HG02884 (cell line): Measurements from ENCODE around the gene UBE3D.
"Not testable (repeated sequence)": the region's sequence is repeated elsewhere in the genome, so short reads cannot be mapped to it uniquely, and the experiment has no call there.

Experiments
- ATAC-seq: cut with Tn5 transposase; IDR thresholded peaks from one replicate; pipeline ENCODE4 v1.9.1; 2021; ENCODE audit warnings: mild to moderate bottlenecking, moderate library complexity; ENCODE audit not compliant: unreplicated experiment

Gene UBE3D

DNA sequence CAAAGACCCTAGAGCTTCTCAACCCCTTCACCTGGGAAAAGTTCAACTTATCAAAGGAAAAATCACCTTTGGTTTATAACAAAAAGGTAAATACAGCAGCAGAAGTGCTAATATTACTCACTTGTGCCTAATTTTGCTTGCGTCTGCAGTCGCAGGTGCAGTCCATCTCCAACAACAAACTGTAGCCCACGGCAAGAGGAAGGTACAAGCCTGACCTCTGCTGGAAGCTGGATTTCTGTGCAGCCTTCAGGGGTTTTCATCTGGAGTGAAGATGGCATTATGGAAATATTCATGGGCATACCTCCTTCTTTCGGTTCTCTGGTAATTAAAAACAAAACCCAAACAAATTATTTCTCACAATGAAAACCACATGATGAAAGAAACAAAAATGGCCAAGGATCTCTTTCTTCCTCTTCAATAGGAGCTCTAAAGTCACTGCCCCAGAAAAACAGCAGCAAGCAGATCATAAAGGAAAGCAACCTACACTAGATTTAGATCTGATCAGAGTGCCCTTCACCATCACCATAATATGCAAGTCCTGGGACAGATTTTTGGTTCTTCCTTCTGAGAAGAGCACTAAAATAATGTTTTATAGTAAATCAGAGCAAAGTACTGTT lies 7.8 kb downstream of the UBE3D start:
- peak; percentile 91 for ATAC-seq

DNA sequence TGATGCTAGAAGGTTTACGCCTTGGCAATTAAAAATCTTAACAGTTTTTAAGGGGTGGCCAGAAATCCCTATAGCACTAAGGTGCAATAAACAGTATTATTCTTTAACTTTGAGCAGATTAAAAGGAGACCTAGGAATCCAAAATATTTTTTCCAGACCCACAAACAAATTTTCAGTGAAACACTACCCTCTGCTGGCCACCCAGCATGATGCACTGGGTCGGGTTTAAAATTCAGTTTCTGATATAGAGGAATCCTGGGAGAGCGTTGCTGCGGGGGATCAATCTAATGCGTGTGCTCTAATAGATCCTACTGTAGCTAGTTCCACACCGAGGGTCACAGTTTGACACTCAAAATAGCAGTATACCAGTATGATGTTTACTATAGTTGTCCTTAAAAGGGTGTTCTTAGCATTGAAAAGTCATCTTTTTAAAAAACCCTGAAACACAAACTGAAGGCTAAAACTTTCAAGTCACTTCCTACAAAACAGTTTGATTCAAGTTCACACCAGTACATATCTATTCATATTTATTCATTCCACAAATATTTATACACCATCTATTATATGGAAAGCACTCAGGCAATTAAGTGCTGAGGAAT lies 10.2 kb downstream of the UBE3D start:
- ATAC-seq = no peak

DNA sequence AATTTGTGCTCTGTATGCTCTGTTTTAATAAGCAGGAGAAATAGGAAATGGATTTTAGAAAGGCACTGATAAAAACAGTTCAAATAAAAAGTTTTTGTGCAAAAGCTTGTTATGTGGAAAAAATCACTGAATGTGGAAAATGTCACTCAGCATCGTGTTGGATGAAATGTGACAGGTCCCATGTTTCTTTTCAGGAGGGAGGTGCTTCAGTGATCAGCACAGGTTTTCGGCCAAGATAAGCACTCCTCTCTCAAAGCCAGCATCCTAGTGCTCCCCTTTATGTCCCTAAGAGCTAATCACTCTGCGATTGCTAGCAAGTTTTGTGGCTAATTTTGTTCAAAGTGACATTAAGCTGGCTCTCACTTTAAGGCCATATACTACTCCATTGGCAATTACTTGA lies 12.0 kb downstream of the UBE3D start:
- no peak for ATAC-seq

DNA sequence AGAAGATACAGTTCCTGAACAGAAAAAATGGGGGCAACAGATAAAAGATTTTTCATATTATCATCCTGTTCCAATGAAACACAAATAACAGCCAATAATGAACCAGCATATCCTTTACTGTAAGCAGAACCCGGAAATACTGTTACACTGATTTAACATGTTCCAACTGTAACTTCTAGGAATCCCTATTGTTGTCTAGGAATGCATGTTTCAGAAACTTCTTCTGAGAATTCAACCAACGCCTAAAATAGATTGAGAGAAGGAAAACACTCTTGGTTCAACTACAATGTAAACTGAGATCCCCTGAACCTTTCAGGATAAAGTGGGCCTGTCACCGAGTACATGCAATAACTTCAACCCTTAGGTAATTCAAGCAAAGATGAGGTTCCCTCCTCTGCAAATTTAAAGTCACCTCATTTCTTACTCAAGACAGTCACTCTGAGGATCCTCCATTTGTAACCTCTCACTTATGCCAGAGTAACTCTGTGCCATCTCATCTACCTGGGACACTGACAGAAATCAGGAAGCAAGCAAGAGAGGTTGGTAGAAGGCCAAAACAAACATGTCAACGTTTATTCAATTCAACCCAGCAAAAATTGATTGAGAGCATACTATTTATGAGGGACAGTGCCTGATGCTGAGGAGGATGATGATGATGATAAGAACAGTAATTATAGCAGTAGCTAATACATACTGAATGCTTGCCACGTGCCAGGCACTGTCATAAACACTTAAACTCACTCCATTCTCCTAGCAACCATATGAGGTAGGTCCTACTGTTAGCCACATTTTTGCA lies 14.1 kb downstream of the UBE3D start:
- no peak for ATAC-seq

DNA sequence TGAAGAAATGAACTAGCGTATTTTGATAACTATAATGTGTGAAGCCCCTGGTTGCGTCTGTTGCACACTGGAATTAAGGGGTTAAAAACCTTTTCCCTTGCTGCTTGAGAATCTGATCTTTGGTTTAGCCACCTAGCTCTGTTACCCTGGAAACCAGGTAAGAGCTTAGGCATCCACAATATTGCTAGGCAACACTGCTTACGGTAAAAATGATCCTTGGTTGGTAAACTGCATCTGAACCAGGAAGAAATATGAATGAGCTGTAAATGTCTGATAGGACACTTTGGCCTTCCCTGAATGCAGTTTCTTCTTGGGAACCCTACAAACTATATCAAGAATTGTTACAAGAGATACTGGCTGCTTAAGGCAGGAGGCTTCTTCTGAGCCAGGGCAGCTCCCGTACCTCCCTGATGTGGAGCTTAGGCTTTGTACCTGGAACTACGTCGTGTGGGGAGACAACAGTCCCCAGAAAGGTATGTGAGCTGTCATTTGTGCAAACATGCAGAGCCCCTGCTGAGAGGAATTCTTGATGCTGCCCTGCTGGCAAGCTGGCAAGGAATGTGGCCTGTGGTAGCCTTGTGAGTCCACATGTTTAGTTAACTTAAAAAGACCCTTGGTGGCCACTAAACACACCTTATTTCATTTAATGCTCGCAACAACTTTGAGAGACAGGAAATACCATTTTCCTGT lies 18.4 kb downstream of the UBE3D start:
- ATAC-seq = no peak

DNA sequence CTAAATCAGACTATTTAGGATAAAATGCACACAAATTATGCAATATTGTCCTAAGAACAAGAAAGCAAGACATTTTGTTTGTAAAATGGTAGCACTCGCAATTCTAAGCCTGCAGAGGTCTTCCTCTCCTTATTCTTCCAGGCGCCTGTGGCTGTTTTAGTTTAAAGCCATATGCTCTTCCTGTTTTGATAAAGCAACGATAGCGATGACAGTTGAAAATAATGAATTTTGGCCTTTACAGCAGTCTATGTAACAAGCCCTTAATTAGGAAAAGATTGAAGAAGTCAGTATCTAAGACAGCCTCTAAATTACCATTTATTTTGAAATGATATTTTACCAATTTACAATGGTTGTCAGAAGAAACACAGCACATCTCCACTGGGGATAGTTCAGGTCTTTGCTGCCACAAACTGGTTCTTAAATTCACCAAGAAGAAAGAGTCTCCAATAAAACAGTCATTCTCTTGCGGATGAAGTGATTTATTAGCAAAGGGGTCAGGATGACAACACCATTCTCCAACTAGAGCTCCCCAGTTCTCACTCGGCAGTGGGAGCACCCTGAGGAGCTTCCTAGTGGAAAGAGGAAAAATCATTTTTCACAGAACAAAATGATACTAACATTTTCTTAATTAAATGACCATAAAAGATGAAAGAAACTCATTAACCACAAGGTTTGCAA lies 21.4 kb downstream of the UBE3D start:
- ATAC-seq = no peak

DNA sequence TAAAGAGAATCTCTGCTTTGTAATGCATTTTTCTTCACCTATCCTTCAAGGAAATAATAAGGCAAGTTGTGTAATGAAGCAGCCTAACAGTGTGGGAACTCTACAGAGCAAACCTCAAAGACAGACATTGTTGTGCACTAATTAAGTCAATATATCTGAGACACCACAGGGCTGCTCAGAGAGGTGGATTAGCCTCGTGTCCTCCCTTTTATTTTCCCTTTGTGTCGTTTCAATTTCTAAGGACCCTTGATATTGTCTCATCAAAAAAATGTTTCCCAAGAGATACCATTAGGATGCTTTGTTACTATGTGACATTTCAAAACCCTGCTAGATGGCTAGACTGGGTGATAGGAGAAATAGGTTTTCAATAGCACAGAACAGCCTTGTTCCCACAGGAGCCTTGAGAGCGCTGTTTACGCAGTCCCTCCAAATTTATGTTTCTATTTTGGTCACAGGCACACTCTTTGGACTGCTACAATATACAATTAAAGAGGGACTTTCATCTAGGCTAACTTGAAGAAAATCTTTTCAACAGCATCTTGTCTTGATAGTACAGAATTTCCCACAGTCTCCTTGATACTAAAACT lies 23.1 kb downstream of the UBE3D start:
- ATAC-seq = no peak

DNA sequence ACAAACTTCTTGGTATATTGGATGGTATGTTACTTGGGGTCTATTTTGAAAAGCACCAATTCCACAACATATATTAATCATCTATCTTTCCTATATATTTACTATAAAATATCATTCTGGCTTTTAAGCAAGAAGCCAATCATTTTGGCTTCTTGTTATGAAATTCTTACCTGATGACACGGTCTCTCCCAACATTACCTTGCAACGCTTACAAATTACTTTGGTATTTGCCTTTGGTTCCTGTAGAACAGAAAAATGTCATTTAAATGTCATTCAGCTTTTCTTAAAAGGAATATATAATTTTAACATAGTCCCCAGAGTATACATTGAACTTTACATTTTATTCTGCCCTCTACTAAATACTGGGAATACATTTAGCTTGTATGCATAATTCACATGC lies 27.4 kb downstream of the UBE3D start:
- ATAC-seq = no peak

DNA sequence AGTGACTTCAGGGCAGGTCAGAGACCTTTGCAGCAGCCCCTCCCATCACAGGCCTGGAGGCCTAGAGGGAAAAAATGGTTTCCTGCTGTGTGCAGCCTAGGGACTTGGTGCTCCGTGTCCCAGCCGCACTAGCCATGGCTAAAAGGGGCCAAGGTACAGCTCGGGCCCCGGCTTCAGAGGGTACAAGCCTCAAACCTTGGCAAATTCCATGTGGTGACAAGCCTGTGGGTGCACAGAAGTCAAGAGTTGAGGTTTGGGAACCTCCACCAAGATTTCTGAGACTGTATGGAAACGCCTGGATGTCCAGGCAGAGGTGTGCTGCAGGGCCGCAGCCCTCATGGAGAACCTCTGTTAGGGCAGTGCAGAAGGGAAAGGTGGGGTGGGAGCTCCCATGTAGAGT lies 34.0 kb downstream of the UBE3D start:
- ATAC-seq = no peak

DNA sequence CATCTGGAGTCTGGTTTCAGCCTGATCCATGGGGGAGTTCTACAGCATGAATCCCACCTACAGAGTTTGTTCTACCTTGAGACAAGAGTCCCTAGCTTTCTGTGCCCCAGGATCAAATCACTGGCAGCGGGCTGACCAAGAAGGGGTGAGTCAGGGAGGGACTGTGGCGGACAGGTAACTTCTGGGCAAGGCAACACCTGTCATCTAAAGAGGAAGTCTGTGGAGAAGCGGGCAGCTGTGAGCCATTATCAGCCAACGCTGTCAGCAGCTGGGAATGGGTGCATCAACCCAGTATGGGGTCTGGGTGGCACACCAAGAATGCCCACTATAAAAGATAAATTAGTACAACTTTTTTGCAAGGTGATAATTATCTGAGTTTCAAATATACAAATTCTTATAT lies 45.9 kb downstream of the UBE3D start:
- ATAC-seq = no peak

DNA sequence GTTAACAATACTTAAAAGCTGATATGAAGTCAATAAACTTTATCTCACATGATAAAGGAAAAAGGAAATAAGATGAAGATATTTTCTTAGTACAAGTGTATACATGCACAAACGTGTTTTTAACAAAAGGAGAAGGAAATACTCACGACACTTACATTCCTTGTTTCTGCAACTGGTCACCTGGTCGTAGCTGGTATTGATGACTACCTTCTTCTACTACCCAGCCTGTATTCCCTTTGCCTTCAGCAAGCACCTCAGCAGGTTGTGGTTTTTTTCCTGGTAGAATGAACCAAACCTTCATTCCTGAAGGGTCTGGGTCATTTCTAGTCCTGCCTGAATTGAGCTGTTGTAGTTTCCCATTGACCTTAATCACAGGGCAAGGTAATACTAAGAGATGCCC lies 54.5 kb downstream of the UBE3D start:
- ATAC-seq = not testable (repeated sequence)

DNA sequence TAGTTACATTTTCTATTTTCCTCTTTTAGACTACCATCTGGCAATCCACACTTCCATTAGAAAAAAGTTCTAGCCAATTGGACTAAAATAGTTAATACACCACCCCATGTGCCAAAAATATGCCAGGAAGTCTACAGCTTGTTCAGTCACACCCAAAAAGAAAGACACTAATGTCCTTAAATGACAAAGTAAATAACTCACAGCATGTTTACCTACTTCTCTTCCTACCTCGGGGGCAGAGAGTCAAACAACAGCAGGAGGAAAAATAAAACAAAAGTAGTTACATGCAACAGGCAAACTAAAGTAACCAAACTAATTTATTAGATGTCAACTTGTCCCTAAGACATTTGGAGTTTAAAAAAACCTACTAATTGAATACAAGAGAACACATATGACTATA lies 57.0 kb downstream of the UBE3D start:
- no peak for ATAC-seq

DNA sequence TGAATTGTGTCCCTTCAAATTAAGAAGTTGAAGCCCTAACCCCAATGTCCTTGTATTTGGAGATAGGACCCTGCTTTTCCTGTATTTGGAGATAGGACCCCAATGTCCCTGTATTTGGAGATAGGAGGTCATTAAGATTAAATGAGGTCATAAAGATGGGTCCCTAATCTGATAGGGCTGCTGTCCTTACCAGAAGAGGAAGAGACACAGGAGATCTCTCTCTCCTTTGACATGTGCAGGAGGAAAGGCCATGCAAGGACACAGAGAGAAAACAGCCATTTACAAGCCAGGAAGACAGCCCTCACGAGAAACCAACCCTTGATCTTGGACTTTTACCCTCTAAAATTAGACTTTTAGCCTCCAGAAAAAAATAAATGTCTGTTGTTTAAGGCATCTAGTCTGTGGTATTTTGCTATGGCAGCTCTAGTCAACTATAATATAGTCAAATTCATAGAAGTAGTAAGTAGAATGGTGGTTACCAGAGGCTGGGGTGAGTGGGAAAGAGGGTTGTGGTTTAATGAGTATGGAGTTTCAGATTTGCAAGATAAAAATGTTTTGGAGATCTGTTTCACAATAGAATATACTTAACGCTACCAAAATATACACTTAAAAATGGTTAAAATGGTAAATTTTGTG lies 59.3 kb downstream of the UBE3D start:
- no peak for ATAC-seq

DNA sequence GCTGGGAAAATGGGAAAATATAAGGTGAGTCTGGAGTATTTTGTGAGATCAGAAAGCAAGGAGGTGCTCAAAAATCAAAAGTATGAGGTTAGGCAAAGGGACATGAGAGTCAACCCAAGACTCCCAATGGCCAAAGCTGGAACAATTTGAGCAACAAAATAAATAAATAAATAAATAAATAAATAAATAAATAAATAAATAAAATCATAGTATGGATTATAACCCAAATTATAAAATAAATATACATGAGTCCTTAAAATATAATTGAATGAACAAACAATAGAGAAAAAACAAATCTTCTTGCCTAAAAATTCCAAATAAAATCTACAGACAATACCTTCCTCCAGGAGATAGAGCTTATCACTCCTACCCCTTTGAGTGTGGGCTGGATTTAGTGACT lies 69.5 kb downstream of the UBE3D start:
- no peak for ATAC-seq

DNA sequence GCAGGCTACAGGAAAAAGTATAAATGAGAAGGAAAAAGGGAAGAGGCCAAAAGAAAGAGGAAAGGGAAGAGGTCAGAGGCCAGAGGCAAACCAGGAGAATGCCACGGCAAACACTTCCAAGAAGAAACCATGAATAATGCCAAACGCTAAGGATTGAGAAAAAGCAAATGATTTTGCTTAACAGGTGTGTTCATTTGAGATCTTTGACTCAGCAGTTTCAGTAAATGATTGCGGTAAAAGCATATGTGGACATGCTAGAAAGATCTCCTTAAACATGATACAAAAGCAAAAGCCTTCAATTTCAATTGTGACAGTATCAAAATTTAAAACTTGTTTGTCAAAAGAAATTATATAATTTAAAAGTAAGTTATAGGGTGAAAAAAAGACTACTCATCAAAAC lies 70.6 kb downstream of the UBE3D start:
- ATAC-seq = no peak

DNA sequence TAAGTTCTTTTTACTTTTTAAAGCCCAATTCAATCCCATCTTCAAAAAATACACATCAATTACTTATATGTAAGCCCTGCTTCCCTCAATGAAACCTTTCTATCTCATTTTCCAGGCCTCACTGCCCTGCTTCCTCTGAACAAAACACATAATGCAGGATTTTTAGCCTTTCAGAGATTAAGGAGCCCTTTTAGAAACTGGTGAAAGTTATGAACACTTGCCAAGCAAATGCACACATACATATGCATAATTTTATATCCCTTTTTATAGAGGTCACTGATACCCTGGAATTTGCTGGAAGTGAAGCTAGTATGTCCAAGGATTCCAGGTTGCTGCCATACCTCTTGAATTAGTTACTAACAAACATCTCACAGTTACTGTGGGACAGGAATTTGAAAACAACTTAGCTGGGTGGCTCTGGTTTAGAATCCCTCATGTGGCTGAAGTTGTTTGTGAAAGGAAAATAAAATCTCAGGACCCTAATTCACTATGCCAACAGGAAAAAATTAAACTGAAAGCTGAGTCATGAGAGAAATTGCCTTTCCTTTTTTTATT lies 75.8 kb downstream of the UBE3D start:
- no peak for ATAC-seq

DNA sequence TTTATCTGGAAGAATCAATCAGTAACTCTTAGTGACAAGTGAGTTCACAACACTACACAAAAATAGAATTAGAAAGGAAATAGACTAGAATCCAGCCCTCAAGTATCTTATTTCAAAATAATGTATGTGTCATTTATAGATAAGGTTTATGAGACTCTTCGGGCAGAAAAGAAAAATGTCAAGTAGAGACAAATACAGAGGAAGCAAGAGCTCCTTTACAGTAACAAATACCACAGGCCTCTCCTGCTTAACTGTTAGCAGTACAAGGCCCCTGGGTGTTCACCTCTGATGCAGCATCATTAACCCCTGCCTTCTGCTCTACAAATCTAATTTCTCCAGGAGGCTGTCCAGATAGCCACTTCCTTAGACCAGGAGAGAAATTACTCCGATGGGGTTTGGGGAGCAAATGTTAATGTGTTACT lies 76.7 kb downstream of the UBE3D start:
- ATAC-seq = no peak

DNA sequence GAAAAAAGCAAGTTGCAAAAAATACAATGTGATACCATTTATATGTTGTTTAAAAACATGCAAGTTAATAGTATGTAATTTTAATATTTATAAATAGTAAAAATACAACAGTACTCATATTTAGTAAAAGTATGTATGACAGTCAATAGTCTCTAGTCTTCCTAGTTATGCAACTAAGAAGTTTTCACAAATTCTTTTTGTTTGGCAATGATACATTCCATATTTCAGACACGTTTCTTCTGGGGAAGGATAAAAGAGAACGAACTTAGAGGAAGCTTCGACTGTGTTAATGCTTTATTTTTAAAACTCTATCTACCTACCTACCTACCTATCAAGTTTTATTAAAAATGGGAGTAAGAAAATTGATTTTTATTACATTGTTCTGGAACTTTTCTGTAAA lies 77.7 kb downstream of the UBE3D start:
- no peak for ATAC-seq

DNA sequence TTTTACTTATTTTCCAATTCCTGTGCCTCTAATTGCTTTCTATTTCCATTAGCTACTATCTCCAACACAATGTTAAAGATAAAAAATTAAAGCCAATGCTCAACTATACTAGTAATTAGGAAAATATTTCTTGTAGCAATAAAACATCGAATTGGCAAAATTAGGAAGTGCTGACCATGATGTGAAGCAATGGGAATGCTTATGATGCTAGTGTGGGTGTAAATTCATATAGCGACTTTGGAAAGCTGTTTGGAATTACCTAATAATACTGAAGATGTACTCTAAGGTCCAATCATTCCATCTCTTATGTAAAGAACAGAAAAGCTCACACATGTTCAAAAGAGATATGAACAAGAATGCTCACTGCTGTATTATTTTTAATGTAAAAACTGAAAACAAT lies 78.2 kb downstream of the UBE3D start:
- no peak for ATAC-seq

DNA sequence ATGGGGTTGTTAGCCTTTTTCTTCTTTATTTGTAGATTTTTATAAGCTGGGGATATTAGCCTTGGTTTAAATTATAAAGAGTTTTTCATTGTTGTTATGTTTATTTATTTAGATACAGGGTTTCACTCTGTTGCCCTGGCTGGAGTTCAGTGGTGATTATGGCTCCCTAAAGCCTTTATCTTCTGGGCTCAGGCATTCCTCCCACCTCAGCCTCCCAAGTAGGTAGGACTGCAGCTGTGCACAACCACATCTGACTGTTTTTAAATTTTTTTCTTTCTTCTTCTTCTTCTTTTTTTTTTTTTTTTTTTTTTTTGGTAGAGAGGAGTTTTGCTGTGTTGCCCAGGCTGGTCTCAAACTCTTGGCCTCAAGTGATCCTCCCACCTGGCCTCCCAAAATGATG lies 80.9 kb downstream of the UBE3D start:
- ATAC-seq = no peak
